ENCODE measurements around the gene ZNF341.
A peak's percentile ranks its signal among the peaks of the same experiment; 100 is the strongest.

The ZNF341 gene

GRCh38 chr20:33796907-33797544, 65.2 kb downstream of the ZNF341 start:
- DNase-seq = no peak

GRCh38 chr20:33798444-33798843, 66.6 kb downstream of the ZNF341 start:
- no peak for DNase-seq

- no peak for DNase-seq
Measured at GRCh38 chr20:33803921-33804337, 72.1 kb downstream of the ZNF341 start.

- DNase-seq = no peak
Measured at GRCh38 chr20:33808388-33808787, 76.6 kb downstream of the ZNF341 start.

- no peak for DNase-seq
Measured at GRCh38 chr20:33810259-33810658, 78.5 kb downstream of the ZNF341 start.

GRCh38 chr20:33810885-33811775, 79.3 kb downstream of the ZNF341 start, which contains the start of gene CHMP4B:
TSS of gene CHMP4B (plus strand) at chr20:33811348. CDS start at chr20:33811469, 121 bp downstream.
- DNase-seq = peak; percentile 98

GRCh38 chr20:33811776-33812151, 80.0 kb downstream of the ZNF341 start:
- DNase-seq = peak; percentile 49

GRCh38 chr20:33812152-33812849, 80.5 kb downstream of the ZNF341 start:
- DNase-seq = peak; percentile 25

GRCh38 chr20:33812908-33813462, 81.2 kb downstream of the ZNF341 start:
- peak; percentile 50 for DNase-seq

- DNase-seq = no peak
Measured at GRCh38 chr20:33814238-33814712, 82.5 kb downstream of the ZNF341 start.

GRCh38 chr20:33815671-33816070, 83.9 kb downstream of the ZNF341 start:
- no peak for DNase-seq

GRCh38 chr20:33816191-33816590, 84.4 kb downstream of the ZNF341 start:
- no peak for DNase-seq

- DNase-seq = no peak
Measured at GRCh38 chr20:33817411-33817810, 85.6 kb downstream of the ZNF341 start.

GRCh38 chr20:33819456-33819855, 87.7 kb downstream of the ZNF341 start:
- no peak for DNase-seq

GRCh38 chr20:33820362-33820761, 88.6 kb downstream of the ZNF341 start:
- DNase-seq = no peak

- no peak for DNase-seq
Measured at GRCh38 chr20:33821270-33821836, 89.6 kb downstream of the ZNF341 start.

- no peak for DNase-seq
Measured at GRCh38 chr20:33822423-33822822, 90.6 kb downstream of the ZNF341 start.

GRCh38 chr20:33822991-33823390, 91.2 kb downstream of the ZNF341 start:
- DNase-seq = no peak

- no peak for DNase-seq
Measured at GRCh38 chr20:33824852-33825251, 93.1 kb downstream of the ZNF341 start.

- DNase-seq = no peak
Measured at GRCh38 chr20:33825340-33826269, 93.8 kb downstream of the ZNF341 start.

GRCh38 chr20:33826270-33826897, 94.6 kb downstream of the ZNF341 start:
- DNase-seq = no peak

Data from RPMI8226 (cell line).